Astrocyte of the spinal cord (primary cell): Measurements from ENCODE around the gene KCP.

ENCODE experiments used
- DNase-seq: peaks from one replicate; pipeline ENCODE4 v3.0.0; 2011; ENCODE audit warnings: low read depth, low spot score
- H3K4me3 ChIP-seq: 2 replicates; pipeline ENCODE4 v1.5.1; 2011; ENCODE audit warnings: low read depth, mild to moderate bottlenecking, low read length, moderate library complexity
- in situ Hi-C: cut with HindIII; loops from 2 replicates; pipeline ENCODE4 v1.10.0; 2017; ENCODE audit warnings: low sequenced_read_pairs
- TF ChIP-seq, protein P1 (sequence below): IDR thresholded peaks from 2 replicates; pipeline ENCODE4 v1.5.1; 2012; ENCODE audit warnings: low read depth, mild to moderate bottlenecking, low read length, inconsistent platforms

Gene KCP

DNA sequence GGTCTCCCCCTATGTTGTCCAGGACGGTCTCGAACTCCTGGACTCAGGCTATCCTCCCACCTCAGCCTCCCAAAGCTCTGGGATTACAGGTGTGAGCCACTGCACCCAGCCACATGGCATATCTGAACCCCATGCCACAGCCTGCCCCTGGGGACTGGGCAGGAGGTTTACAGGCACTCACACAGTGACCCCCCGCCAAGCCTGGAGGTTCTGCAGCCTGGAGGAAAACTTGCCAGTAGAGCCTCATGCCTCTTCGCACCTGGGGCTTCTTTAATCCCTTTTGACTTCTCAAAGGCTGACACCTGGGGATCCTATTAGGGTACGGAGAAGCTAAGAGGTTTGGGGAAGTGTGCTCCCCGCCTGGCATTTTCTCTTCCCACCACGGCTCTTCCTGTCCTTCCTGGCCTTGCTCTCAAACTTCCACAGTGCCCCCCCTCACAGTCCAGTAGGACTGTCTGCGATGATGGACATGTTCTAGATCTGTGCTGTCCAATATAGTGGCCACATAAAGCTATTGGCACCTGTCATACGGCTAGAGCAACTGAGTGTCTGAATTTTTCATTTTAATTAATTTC lies 11.4 kb upstream of the KCP start:
- no peak for DNase-seq
- H3K4me3 ChIP-seq, result no peak overlapping the region
- TF ChIP-seq, protein P1, sequence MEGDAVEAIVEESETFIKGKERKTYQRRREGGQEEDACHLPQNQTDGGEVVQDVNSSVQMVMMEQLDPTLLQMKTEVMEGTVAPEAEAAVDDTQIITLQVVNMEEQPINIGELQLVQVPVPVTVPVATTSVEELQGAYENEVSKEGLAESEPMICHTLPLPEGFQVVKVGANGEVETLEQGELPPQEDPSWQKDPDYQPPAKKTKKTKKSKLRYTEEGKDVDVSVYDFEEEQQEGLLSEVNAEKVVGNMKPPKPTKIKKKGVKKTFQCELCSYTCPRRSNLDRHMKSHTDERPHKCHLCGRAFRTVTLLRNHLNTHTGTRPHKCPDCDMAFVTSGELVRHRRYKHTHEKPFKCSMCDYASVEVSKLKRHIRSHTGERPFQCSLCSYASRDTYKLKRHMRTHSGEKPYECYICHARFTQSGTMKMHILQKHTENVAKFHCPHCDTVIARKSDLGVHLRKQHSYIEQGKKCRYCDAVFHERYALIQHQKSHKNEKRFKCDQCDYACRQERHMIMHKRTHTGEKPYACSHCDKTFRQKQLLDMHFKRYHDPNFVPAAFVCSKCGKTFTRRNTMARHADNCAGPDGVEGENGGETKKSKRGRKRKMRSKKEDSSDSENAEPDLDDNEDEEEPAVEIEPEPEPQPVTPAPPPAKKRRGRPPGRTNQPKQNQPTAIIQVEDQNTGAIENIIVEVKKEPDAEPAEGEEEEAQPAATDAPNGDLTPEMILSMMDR, result no peak
- in situ Hi-C loops, result no loop called here

DNA sequence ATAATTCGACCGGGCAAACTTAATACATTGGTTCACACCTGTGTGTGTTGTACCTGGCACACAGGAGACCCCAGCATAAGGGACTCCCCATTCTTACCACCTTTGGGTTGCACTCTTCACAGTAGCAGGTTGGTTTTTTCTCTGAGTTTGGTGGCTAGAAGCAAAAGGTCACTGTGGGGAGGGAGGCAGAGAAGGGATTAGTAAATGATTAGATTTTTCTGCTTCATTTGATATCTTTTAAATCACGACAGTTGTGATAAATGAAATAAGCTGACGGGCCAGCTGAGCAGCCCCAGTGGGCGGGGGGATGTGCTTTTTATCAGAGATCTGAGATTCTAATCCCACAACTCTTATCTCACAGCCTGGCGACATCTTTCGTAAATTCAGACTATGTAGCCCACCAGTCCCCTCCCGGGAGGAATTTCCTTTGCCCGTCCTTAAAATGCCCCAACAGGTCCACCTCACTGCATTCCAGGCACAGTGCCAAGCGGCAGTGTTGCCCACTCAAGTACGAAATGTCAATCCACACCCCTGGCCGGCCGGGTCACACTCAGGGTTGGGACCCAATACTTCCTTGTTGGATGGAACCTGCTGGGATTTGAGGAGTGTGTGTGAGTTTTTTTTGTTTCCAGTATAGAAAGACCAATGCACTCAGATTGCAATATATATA lies 10.5 kb upstream of the KCP start:
- TF ChIP-seq, protein P1, result no peak
- no peak for DNase-seq
- no peak overlapping the region for H3K4me3 ChIP-seq
- in situ Hi-C loops, result no loop called here

DNA sequence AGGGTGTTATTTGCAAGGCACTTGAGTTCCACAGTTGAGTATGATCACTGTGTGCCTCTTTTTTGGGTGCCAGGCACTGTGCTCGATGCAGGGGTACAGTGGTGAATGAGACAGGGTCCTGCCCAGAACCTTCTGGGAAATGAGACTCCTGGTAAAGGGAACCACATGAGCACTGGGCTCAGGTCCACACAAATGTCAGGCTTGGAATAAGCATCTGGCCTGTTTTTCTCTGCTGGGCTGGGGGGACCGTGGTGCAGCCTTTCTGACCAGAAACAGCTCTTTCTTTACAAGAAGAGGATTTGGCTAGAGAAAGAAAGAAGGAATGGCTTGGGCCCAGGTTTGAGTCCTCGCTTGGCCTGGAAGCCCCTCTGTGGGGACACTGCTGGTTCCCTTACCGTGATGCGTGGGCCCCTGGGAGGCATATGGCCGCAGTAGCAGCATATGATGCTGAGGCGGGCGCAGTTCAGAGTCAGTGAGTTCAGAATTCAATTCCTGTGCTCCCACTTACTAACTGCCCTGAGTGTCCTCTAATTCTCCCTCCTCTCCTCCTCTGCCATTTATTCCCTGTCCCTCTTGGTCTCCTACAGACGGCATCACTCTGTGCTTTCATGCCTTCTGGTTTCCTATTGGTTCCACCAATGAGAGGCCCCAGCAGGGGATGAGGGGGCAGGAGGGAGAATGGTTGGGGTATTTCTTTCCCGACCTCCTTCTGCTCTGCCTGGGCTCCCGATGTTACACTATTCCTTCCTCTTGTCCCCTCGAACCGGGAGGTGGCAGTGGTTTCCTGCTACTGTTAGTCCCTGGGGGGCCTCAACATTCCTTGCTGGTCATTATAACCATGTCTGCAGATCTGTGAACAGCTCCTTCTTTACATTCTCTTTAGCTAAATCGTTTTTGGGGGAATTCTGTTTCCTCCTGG lies 9.6 kb upstream of the KCP start:
- no peak for DNase-seq
- TF ChIP-seq, protein P1, result no peak
- in situ Hi-C loops, result no loop called here

DNA sequence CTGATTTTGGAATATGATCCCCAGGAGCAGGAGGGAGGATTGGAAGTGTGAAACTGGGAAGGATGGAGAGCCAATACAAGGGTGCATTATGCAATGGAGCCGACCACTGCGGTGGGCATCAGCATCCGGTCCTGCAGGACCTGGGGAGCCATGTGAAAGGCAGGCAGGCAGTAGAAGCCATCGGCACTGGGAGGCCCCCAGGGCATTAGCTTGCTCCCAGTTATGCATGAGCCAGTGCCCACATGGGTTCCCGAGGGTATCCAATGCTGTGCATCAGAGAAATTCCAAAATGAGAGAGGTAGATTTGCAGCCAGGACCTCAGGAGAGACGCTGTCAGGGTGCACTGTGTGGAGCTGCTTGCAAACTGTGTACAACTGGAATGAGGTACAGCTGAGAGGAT lies 8.7 kb upstream of the KCP start:
- no peak overlapping the region for H3K4me3 ChIP-seq
- DNase-seq, result no peak
- TF ChIP-seq, protein P1, result no peak
- in situ Hi-C loops, result no loop called here

More for the DNA sequence above, 9.6 kb upstream of the KCP start:
- H3K4me3 ChIP-seq, result no peak overlapping the region

DNA sequence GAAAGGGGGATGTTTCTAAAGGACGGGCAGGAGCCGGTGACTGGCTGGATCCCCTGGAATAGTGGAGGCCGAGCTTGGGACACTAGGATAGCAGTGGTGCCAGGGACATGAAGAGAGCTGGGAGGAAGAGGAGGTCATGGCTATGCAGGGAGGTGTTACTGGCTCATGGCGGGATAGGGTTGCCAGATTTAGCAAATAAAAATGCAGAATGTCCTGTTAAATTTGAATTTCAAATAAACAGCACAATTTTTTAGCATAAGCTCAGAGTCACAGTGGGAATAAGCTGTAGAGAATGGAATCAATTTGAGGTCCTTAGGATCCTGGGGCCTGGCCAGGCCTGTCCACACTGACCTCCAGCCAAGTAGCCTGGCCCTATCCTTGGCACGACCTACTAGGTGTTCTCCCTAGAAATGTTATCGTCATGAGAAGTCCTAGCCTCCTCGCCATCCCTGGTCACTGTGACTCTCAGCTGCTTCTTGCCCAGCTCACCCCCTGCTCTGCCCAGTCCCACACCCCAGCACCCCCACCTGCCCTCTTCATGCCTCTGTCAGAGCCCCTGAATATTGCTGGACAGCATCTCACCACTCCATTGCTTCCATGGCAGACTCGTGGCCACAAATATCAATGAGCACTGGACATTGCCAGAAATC lies 7.6 kb upstream of the KCP start:
- DNase-seq, result no peak
- TF ChIP-seq, protein P1, result no peak
- H3K4me3 ChIP-seq, result no peak overlapping the region
- in situ Hi-C loops, result no loop called here

DNA sequence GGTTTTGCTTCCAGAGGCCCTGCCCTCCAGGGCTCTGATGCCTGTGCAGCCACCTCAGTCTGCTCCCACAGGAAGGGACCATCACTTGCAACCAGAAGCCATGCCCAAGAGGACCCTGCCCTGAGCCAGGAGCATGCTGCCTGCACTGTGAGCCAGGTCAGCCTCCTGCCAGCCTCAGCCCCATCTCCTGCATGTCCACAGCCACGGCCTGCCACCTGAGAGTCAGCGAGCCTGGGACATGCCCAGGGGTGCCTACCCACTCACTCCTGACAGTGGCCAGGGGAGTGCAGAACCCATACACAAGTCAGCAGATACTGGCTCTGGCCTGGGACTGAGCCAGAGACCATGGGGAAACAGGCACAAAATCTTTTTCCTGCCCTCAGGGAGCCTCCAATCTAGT lies 6.6 kb upstream of the KCP start:
- no peak overlapping the region for H3K4me3 ChIP-seq
- in situ Hi-C loops, result no loop called here
- DNase-seq, result no peak

More for the DNA sequence above, 6.6 kb upstream of the KCP start:
- TF ChIP-seq, protein P1, result no peak
